HEK293T (cell line): ENCODE data around the gene TRPM8.
A peak's percentile ranks its signal among the peaks of the same experiment; 100 is the strongest.

ENCODE experiments used
- CTCF ChIA-PET: fragments of 350-600 bp; formaldehyde crosslinking; extraction: SDS; loops from one replicate; lab custom pipeline; 2021; ENCODE audit warnings: antibody characterized with exemption, inconsistent platforms; lab: Yijun Ruan, JAX
- POLR2A ChIA-PET: fragments of 350-600 bp; formaldehyde crosslinking; extraction: SDS; loops from one replicate; lab custom pipeline; 2020; ENCODE audit warnings: antibody characterized with exemption, inconsistent platforms; lab: Yijun Ruan, JAX
- DNase-seq: peaks from one replicate; pipeline ENCODE4 v3.0.0; 2012; ENCODE audit warnings: mixed read lengths; ENCODE audit errors: extremely low spot score
- ARNT ChIP-seq: fragments of 450-650 bp; IDR thresholded peaks from 2 replicates; pipeline ENCODE4 v1.6.1; 2017; ENCODE audit warnings: mild to moderate bottlenecking
- BHLHE40 ChIP-seq: fragments of 450-650 bp; IDR thresholded peaks from 2 replicates; pipeline ENCODE4 v1.6.1; 2016; ENCODE audit warnings: mild to moderate bottlenecking, moderate library complexity, borderline replicate concordance
- CTBP1 ChIP-seq: fragments of 450-650 bp; IDR thresholded peaks from 2 replicates; pipeline ENCODE4 v1.6.1; 2016; ENCODE audit warnings: borderline replicate concordance
- ELF4 ChIP-seq: fragments of 450-650 bp; IDR thresholded peaks from 2 replicates; pipeline ENCODE4 v1.6.1; 2017; ENCODE audit warnings: antibody characterized with exemption
- FOXA1 ChIP-seq: fragments of 450-650 bp; IDR thresholded peaks from 2 replicates; pipeline ENCODE4 v1.6.1; 2016; ENCODE audit warnings: mild to moderate bottlenecking
- FOXK2 ChIP-seq: fragments of 450-650 bp; IDR thresholded peaks from 2 replicates; pipeline ENCODE4 v1.6.1; 2016; ENCODE audit warnings: mild to moderate bottlenecking
- FOXM1 ChIP-seq: fragments of 450-650 bp; IDR thresholded peaks from 2 replicates; pipeline ENCODE4 v1.6.1; 2017; ENCODE audit warnings: mild to moderate bottlenecking, borderline replicate concordance
- HDGF ChIP-seq: fragments of 450-650 bp; IDR thresholded peaks from 2 replicates; pipeline ENCODE4 v1.6.1; 2017; ENCODE audit warnings: antibody characterized with exemption, borderline replicate concordance
- L3MBTL2 ChIP-seq: fragments of 450-650 bp; conservative IDR thresholded peaks from 2 replicates; pipeline ENCODE4 v1.6.1; 2016; ENCODE audit warnings: mild to moderate bottlenecking
- LEF1 ChIP-seq: fragments of 450-650 bp; IDR thresholded peaks from 2 replicates; pipeline ENCODE4 v1.6.1; 2017; ENCODE audit warnings: mild to moderate bottlenecking, borderline replicate concordance
- NFRKB ChIP-seq: fragments of 450-650 bp; IDR thresholded peaks from 2 replicates; pipeline ENCODE4 v1.6.1; 2016; ENCODE audit warnings: mild to moderate bottlenecking, moderate library complexity
- SP1 ChIP-seq: fragments of 450-650 bp; IDR thresholded peaks from 2 replicates; pipeline ENCODE4 v1.6.1; 2017
- SUZ12 ChIP-seq: fragments of 450-650 bp; IDR thresholded peaks from 2 replicates; pipeline ENCODE4 v1.6.1; 2016; ENCODE audit warnings: mild to moderate bottlenecking
- TARDBP ChIP-seq: fragments of 450-650 bp; IDR thresholded peaks from 2 replicates; pipeline ENCODE4 v1.6.1; 2016
- ZNF384 ChIP-seq: fragments of 450-650 bp; IDR thresholded peaks from 2 replicates; pipeline ENCODE4 v1.6.1; 2016
- TF ChIP-seq, protein P1 (sequence below): fragments of 450-650 bp; IDR thresholded peaks from 2 replicates; pipeline ENCODE4 v1.6.1; 2016

The TRPM8 gene

GRCh38 chr2:233901884-233902283 is 15.3 kb upstream of the TRPM8 start:
- ChIA-PET CTCF (no interaction called here), POLR2A (no interaction called here)
- TF ChIP-seq, protein P1, sequence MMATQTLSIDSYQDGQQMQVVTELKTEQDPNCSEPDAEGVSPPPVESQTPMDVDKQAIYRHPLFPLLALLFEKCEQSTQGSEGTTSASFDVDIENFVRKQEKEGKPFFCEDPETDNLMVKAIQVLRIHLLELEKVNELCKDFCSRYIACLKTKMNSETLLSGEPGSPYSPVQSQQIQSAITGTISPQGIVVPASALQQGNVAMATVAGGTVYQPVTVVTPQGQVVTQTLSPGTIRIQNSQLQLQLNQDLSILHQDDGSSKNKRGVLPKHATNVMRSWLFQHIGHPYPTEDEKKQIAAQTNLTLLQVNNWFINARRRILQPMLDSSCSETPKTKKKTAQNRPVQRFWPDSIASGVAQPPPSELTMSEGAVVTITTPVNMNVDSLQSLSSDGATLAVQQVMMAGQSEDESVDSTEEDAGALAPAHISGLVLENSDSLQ = no peak
- TF ChIP-seq BHLHE40 = no peak
- TF ChIP-seq ELF4 = no peak
- no peak for DNase-seq

GRCh38 chr2:233905945-233906344 is 11.2 kb upstream of the TRPM8 start:
- ChIA-PET POLR2A (no interaction called here), CTCF (no interaction called here)
- no peak for DNase-seq
- TF ChIP-seq FOXA1 (no peak), HDGF (no peak), SP1 (no peak), FOXM1 (no peak), CTBP1 (no peak), TARDBP (no peak), SUZ12 (no peak), LEF1 (no peak), L3MBTL2 (no peak), ZNF384 (no peak), BHLHE40 (no peak), ELF4 (no peak), FOXK2 (no peak), NFRKB (no peak)
- TF ChIP-seq, protein P1 = no peak

DNA sequence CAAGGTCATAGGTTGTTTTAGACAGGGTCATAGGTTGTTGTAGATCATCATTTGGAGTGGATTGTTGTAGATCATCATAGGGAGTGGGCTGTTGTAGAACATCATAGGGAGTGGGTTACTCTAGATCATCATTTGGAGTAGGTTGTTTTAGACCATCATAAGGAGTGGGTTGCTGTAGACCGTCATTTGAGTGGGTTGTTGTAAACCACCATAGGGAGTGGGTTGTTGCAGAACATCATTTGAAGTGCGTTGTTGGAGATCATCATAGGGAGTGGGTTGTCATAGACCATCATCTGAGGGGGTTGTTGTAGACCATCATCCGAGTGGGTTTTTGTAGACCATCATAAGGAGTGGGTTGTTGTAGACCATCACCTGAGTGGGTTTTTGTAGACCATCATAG is 9.5 kb upstream of the TRPM8 start:
- no peak for DNase-seq
- no peak for TF ChIP-seq ZNF384
- no peak for TF ChIP-seq SUZ12
- no peak for TF ChIP-seq SP1
- no peak for TF ChIP-seq ELF4
- no peak for TF ChIP-seq ARNT
- no peak for TF ChIP-seq HDGF
- TF ChIP-seq, protein P1 = no peak
- no peak for TF ChIP-seq FOXK2
- ChIA-PET POLR2A (no interaction called here), CTCF (no interaction called here)

- DNase-seq = peak; percentile 33
- no peak for TF ChIP-seq FOXK2
- TF ChIP-seq, protein P1 = no peak
- TF ChIP-seq TARDBP = no peak
- TF ChIP-seq BHLHE40 = no peak
- no peak for TF ChIP-seq NFRKB
- TF ChIP-seq FOXA1 = no peak
- no peak for TF ChIP-seq FOXM1
- TF ChIP-seq HDGF = no peak
- TF ChIP-seq SUZ12 = no peak
- TF ChIP-seq CTBP1 = no peak
- no peak for TF ChIP-seq ELF4
- no peak for TF ChIP-seq ARNT
- TF ChIP-seq ZNF384 = no peak
- no peak for TF ChIP-seq LEF1
- no peak for TF ChIP-seq L3MBTL2
- no peak for TF ChIP-seq SP1
- CTCF ChIA-PET = interaction anchor here (1.0 kb wide), 1 partner anchor 589 kb away, joined by 5 read pairs; no protein-coding TSS in a partner anchor
- POLR2A ChIA-PET = interaction anchor here (0.9 kb wide), 1 partner anchor 58 kb away, joined by 3 read pairs; the partner anchor contains the start of gene HJURP
Observed at GRCh38 chr2:233912691-233913423, 4.3 kb upstream of the TRPM8 start.

DNA sequence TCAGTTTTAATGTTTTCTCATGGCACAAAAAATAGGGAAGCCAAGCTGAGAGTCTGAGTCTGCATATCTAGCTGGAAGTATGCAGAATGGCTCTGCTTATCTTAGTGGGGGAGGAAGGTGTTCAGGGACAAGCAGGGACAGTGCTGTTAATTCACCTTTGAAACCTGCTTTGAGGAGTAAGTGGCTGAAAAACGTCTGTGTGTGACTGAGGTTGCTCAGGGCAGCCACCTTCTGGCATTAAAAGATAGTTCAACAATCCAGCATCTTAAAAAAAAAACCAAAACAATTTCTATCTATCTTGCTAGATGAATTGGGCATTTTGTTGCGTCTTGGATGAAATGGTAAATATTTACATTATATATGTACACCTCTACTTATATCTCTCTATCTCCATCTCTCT is 2.0 kb upstream of the TRPM8 start:
- ChIA-PET CTCF (no interaction called here), POLR2A (no interaction called here)
- no peak for DNase-seq
- no peak for TF ChIP-seq CTBP1
- TF ChIP-seq ELF4 = no peak
- TF ChIP-seq FOXK2 = no peak
- TF ChIP-seq ARNT = no peak
- TF ChIP-seq, protein P1 = no peak
- no peak for TF ChIP-seq HDGF
- TF ChIP-seq L3MBTL2 = no peak
